Mucosa of stomach (tissue), 1 donor: Measurements from ENCODE around the gene SMG7.

ENCODE experiments used
- H3K27me3 ChIP-seq: one replicate; pipeline ENCODE4 v1.7.0; 2013; ENCODE audit warnings: mild to moderate bottlenecking, low read length; ENCODE audit not compliant: control insufficient read depth, insufficient read depth
- H3K36me3 ChIP-seq: one replicate; pipeline ENCODE4 v1.7.0; 2013; ENCODE audit warnings: low read length; ENCODE audit not compliant: control insufficient read depth, insufficient read depth
- H3K4me1 ChIP-seq: one replicate; pipeline ENCODE4 v1.7.0; 2013; ENCODE audit warnings: mild to moderate bottlenecking, low read length; ENCODE audit not compliant: control insufficient read depth, insufficient read depth
- H3K4me3 ChIP-seq: one replicate; pipeline ENCODE4 v1.7.0; 2013; ENCODE audit warnings: low read length
- H3K9ac ChIP-seq: one replicate; pipeline ENCODE4 v1.7.0; 2013; ENCODE audit warnings: mild to moderate bottlenecking, low read length, moderate library complexity
- H3K9me3 ChIP-seq: one replicate; pipeline ENCODE4 v1.7.0; 2013; ENCODE audit warnings: mild to moderate bottlenecking, low read length, moderate library complexity; ENCODE audit not compliant: control insufficient read depth
- donor health status: Pancreatic carcinoma.

Gene SMG7

GRCh38 chr1:183493540-183494245 is 21.4 kb downstream of the SMG7 start:
- H3K4me3 ChIP-seq: no peak overlapping the region
- H3K27me3 ChIP-seq: no peaks in the 10 kb centered on the region
- peaks cover 4% of the 10 kb centered on the region for H3K4me1 ChIP-seq
- H3K9me3 ChIP-seq: no peaks in the 10 kb centered on the region
- H3K36me3 ChIP-seq: no peaks in the 10 kb centered on the region
- H3K9ac ChIP-seq: no peak overlapping the region

DNA sequence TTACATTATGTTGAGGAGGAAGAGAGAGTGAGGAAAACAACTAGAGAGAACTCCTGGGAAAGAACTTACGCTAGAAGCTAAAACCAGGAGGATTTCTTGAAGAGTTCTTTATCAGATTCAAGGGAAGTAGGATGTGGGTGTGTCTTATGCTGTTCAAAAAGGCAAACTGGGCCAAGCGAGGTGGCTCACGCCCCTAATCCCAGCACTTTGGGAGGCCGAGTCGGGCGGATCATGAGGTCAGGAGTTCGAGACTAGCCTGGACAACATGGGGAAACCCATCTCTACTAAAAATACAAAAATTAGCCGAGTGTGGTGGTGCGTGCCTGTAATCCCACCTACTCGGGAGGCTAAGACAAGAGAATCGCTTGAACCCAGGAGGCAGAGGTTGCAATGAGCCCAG is 23.1 kb downstream of the SMG7 start:
- H3K4me1 ChIP-seq: peaks cover 4% of the 10 kb centered on the region
- H3K9ac ChIP-seq: no peak overlapping the region
- no peaks in the 10 kb centered on the region for H3K36me3 ChIP-seq
- no peaks in the 10 kb centered on the region for H3K27me3 ChIP-seq
- no peak overlapping the region for H3K4me3 ChIP-seq
- H3K9me3 ChIP-seq: no peaks in the 10 kb centered on the region

GRCh38 chr1:183497218-183497617 is 24.9 kb downstream of the SMG7 start:
- H3K4me1 ChIP-seq: peaks cover 4% of the 10 kb centered on the region

GRCh38 chr1:183498342-183498991 is 26.2 kb downstream of the SMG7 start:
- no peaks in the 10 kb centered on the region for H3K27me3 ChIP-seq
- no peaks in the 10 kb centered on the region for H3K9me3 ChIP-seq
- peaks cover 9% of the 10 kb centered on the region for H3K4me1 ChIP-seq
- no peaks in the 10 kb centered on the region for H3K36me3 ChIP-seq
- no peak overlapping the region for H3K9ac ChIP-seq
- no peak overlapping the region for H3K4me3 ChIP-seq

More at GRCh38 chr1:183497218-183497617, 24.9 kb downstream of the SMG7 start:
- Histone ChIP-seq H3K36me3 (no peaks in the 10 kb centered on the region), H3K4me3 (no peak overlapping the region), H3K9ac (no peak overlapping the region), H3K9me3 (no peaks in the 10 kb centered on the region), H3K27me3 (no peaks in the 10 kb centered on the region)

DNA sequence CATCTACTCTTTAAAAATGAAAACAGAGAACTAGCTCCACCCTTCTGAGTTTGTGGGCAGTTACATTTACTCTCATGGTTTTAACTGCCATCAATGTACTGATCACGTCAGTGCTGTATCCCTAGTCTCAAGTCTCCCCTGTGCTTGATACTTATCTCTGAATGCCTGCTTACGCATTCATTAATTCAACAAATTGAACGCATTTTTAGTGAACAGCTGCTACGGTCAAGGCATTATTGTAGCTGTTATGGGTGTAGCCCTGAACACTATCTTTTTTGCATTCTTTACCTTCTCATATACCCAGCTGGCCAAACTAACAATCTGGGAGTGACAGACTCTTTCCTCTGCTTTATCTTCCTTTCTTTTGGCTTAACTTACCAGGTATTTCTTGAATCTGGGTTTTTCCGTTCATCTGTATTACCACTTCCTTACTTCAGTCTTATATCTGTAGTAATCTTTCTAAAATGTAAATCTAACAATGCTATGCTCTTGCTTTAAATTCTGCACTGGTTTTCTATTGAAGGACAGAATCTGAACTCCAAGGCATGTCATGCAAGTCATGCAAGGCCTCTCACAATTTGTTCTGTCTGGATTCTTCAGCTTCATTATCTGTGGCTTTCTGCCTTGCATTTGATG is 33.3 kb downstream of the SMG7 start:
- H3K4me1 ChIP-seq: peaks cover 18% of the 10 kb centered on the region
- H3K4me3 ChIP-seq: no peak overlapping the region
- no peak overlapping the region for H3K9ac ChIP-seq
- no peaks in the 10 kb centered on the region for H3K36me3 ChIP-seq
- no peaks in the 10 kb centered on the region for H3K9me3 ChIP-seq
- no peaks in the 10 kb centered on the region for H3K27me3 ChIP-seq

DNA sequence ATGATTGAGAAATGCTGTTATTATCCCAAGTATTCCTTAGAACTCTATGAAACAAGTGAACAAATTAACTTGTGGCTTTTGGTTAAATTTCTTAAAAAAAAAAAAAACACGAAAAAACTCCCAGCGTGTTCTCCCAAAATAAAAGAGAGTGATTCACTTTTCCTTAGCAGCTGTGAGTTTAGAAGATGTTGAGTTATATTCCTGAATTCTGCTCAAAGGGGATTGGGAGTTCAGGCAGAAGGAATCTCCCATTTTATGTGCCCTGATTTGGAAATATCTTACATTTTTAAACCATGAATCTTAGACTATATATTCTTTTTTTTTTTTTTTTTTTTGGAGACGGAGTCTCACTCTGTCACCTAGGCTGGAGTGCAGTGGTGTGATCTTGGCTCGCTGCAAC is 34.3 kb downstream of the SMG7 start:
- Histone ChIP-seq H3K9ac (no peak overlapping the region), H3K27me3 (no peaks in the 10 kb centered on the region), H3K4me1 (peaks cover 18% of the 10 kb centered on the region), H3K36me3 (no peaks in the 10 kb centered on the region), H3K4me3 (no peak overlapping the region), H3K9me3 (no peaks in the 10 kb centered on the region)

- Histone ChIP-seq H3K9me3 (no peaks in the 10 kb centered on the region), H3K36me3 (no peaks in the 10 kb centered on the region), H3K4me3 (no peak overlapping the region), H3K9ac (no peak overlapping the region), H3K4me1 (peaks cover 13% of the 10 kb centered on the region), H3K27me3 (no peaks in the 10 kb centered on the region)
These were observed 36.4 kb downstream of the SMG7 start for GRCh38 chr1:183508694-183509093.

GRCh38 chr1:183512450-183512849 is 40.2 kb downstream of the SMG7 start:
- H3K4me1 ChIP-seq: peaks cover 9% of the 10 kb centered on the region
- H3K36me3 ChIP-seq: no peaks in the 10 kb centered on the region
- no peaks in the 10 kb centered on the region for H3K9me3 ChIP-seq
- no peak overlapping the region for H3K9ac ChIP-seq
- no peaks in the 10 kb centered on the region for H3K27me3 ChIP-seq
- H3K4me3 ChIP-seq: no peak overlapping the region

DNA sequence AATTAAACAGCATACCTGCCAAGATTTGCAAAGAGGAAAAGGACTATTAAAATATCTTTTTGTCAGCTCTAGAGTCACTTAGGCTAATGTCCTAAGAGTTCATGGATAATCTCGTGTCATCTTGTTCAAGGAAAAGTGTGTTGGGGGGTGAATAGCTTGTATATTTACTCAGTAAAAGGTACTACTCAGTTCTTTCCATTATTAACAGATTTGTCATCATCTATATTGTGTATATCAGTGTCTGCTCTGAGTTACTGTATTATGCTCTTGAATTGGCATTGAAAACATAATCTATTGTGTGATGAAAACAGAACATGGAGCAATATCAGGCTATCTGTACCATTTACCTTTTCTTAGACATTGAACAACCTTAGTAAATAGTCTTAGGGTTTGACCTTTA is 41.9 kb downstream of the SMG7 start:
- H3K9me3 ChIP-seq: no peaks in the 10 kb centered on the region
- peaks cover 9% of the 10 kb centered on the region for H3K4me1 ChIP-seq
- H3K36me3 ChIP-seq: no peaks in the 10 kb centered on the region
- H3K4me3 ChIP-seq: no peak overlapping the region
- no peaks in the 10 kb centered on the region for H3K27me3 ChIP-seq
- no peak overlapping the region for H3K9ac ChIP-seq

DNA sequence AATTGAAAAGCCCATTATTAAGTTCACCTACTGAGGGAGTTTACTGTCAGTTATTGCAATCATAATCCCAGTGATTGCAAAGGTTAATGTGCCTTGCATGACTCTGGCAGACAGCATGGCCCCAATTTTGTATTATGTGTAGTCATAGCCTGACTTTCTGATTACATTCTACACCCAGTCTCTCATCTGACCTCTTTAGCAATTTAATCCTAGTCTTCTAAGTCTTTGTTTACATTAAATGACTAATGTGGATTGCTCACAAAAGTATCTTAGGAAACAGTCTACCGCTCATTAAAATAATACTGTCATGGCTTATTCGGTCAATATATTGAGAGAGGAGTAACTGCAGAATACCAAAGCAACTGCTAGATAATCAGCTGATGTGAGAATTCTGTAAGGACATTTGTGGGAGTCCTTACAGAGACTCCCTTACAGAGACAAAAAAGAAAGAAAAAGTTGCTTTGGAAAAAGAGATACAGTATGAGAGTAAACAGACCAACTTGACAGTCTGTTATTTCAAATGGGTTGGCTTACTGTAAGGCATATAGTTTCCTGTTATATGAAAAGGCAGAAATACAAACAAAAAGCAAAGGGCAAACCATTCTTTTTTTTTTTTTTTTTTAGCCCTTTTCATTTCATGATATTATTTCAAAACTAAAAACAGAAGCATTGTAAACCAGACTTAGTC is 42.8 kb downstream of the SMG7 start:
- Histone ChIP-seq H3K9me3 (no peaks in the 10 kb centered on the region), H3K4me1 (peaks cover 9% of the 10 kb centered on the region), H3K27me3 (no peaks in the 10 kb centered on the region), H3K36me3 (no peaks in the 10 kb centered on the region), H3K9ac (no peak overlapping the region), H3K4me3 (no peak overlapping the region)

DNA sequence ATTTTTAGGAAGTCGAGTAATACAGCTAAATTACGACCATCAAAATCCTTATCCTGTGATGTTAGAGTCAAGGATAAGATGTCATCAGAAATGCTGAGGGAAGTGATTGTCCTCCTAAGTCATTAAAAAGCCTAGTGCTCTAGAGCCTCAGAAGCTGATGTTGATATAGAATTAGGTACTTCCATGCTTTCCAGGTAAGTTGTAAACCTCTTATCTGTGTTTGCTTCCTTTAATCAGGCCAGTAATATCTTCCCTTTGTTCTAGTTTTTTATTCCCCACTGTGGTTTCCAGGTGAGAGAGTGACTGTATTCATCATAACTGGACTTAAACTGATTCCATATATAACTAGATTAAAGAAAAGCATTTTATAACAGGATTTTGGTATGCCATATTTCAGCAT is 44.4 kb downstream of the SMG7 start:
- H3K36me3 ChIP-seq: no peaks in the 10 kb centered on the region
- no peaks in the 10 kb centered on the region for H3K9me3 ChIP-seq
- peaks cover 9% of the 10 kb centered on the region for H3K4me1 ChIP-seq
- H3K9ac ChIP-seq: no peak overlapping the region
- H3K27me3 ChIP-seq: no peaks in the 10 kb centered on the region
- H3K4me3 ChIP-seq: no peak overlapping the region

GRCh38 chr1:183517401-183517800 is 45.1 kb downstream of the SMG7 start:
- Histone ChIP-seq H3K4me1 (peaks cover 9% of the 10 kb centered on the region), H3K36me3 (no peaks in the 10 kb centered on the region)

More at GRCh38 chr1:183517401-183517800, 45.1 kb downstream of the SMG7 start:
- Histone ChIP-seq H3K4me3 (no peak overlapping the region), H3K27me3 (no peaks in the 10 kb centered on the region), H3K9me3 (no peaks in the 10 kb centered on the region), H3K9ac (no peak overlapping the region)
